Measurements from ENCODE around the gene RNPEPL1. TPM values are rescaled to one million over a fixed set of nuclear protein-coding genes. Genes with fewer than 3 reads are reported as not detected.

RNPEPL1 gene
- total and polyA plus RNA-seq, 10 of the 15 experiments (the other 5 are each of a cell fraction or from before 2014, with no cell fraction given), result 0.24 to 49.5 (median 6.8) TPM

GRCh38 chr2:240604939-240605716 lies 36.8 kb downstream of the RNPEPL1 start (continued):
- TF ChIP-seq HCFC1 (IDR thresholded peaks at IDR 0.05; ENCODE audit: low read length), result no peak
- TF ChIP-seq CEBPB (IDR thresholded peaks at IDR 0.05; ENCODE audit: borderline replicate concordance in 1 of 2, low read depth in 2 of 2, low read length in 2 of 2), result no peak
- TF ChIP-seq ZZZ3 (IDR thresholded peaks at IDR 0.05; ENCODE audit: control insufficient read depth, insufficient read length, low read depth), result no peak
- TF ChIP-seq GATAD2B (conservative IDR thresholded peaks at IDR 0.05; ENCODE audit: low read depth), result no peak
- no peak for TF ChIP-seq ZNF274 (IDR thresholded peaks at IDR 0.05; ENCODE audit: insufficient read depth, insufficient read length)

- no peak overlapping the region for H3K9ac ChIP-seq (ENCODE audit: control insufficient read depth, insufficient read depth, low read length)
Observed at GRCh38 chr2:240605867-240606743, 37.8 kb downstream of the RNPEPL1 start.

More at GRCh38 chr2:240605867-240606743, 37.8 kb downstream of the RNPEPL1 start:
- POLR2A ChIA-PET, result no interaction called here
- H3K79me2 ChIP-seq (ENCODE audit: control insufficient read depth, insufficient read depth, low read length), result no peaks in the 10 kb centered on the region
- H3K36me3 ChIP-seq (ENCODE audit: control insufficient read depth in 2 of 2, insufficient read depth in 2 of 2, low read length in 1 of 2), result no peaks in the 10 kb centered on the region
- no TSS peak for BruUV-seq (replicated peaks)
- no peaks in the 10 kb centered on the region for H3K9me3 ChIP-seq (replicated peaks; ENCODE audit: control insufficient read depth, insufficient read depth, low read length)
- SMC1A ChIA-PET (ENCODE audit: uncharacterized antibody, unreplicated experiment), result no interaction called here
- TF ChIP-seq E2F8 (IDR thresholded peaks at IDR 0.05; ENCODE audit: low read depth, partially characterized antibody) (no peak), ETV6 (conservative IDR thresholded peaks at IDR 0.05 in 1 of 2, IDR thresholded peaks at IDR 0.05 in 1 of 2; ENCODE audit: borderline replicate concordance in 1 of 2, low read depth in 1 of 2) (no peak), RUNX3 (IDR thresholded peaks at IDR 0.05; ENCODE audit: low read length) (no peak), HDAC2 (IDR thresholded peaks at IDR 0.05) (no peak), USF2 (IDR thresholded peaks at IDR 0.05; ENCODE audit: borderline replicate concordance, low read depth, low read length) (no peak), POLR2AphosphoS5 (IDR thresholded peaks at IDR 0.05; ENCODE audit: low read length) (no peak), BHLHE40 (IDR thresholded peaks at IDR 0.05; ENCODE audit: borderline replicate concordance in 1 of 2, low read depth in 2 of 2, low read length in 1 of 2) (no peak), USF1 (IDR thresholded peaks at IDR 0.05; ENCODE audit: borderline replicate concordance, extremely low read length, insufficient read depth, low read depth, low read length) (no peak)
- no peak overlapping the region for H2AFZ ChIP-seq (ENCODE audit: control insufficient read depth, low read depth, low read length)
- ATAC-seq, result no peak
- RAD21 ChIA-PET (ENCODE audit: unreplicated experiment), result no interaction called here
- H3K4me3 ChIP-seq, result no peak overlapping the region
- no peak for DNase-seq (ENCODE audit: low read depth, low spot score)
- H4K20me1 ChIP-seq (ENCODE audit: control insufficient read depth, insufficient read depth), result no peaks in the 10 kb centered on the region
- H3K27me3 ChIP-seq (replicated peaks in 1 of 2; ENCODE audit: control insufficient read depth in 2 of 2, insufficient read depth in 2 of 2, low read length in 1 of 2), result no peaks in the 10 kb centered on the region
- H3K27ac ChIP-seq (ENCODE audit: control insufficient read depth, insufficient read depth), result no peak overlapping the region
- CTCF ChIA-PET, result interaction anchor here (0.5 kb wide), 1 partner anchor 47 kb away, joined by 3 read pairs; no protein-coding TSS in a partner anchor
- intact Hi-C loops (cut with micrococcal nuclease; ENCODE audit: unreplicated experiment), result no loop called here
- no peaks in the 10 kb centered on the region for H3K4me1 ChIP-seq (ENCODE audit: control insufficient read depth, insufficient read depth, low read length)
- no peak for FAIRE-seq
- in situ Hi-C loops (cut with MboI), result no loop called here
- H3K4me2 ChIP-seq (ENCODE audit: control insufficient read depth, insufficient read depth), result no peak overlapping the region
- WGBS (ENCODE audit: insufficient coverage, insufficient replicate concordance, low lambda C conversion rate, missing lambda C conversion rate), result 77% methylated on average over 12 of the region's 12 CpGs

Data from GM12878 (cell line).